ENCODE data around the gene POLR2H.

Gene POLR2H

DNA sequence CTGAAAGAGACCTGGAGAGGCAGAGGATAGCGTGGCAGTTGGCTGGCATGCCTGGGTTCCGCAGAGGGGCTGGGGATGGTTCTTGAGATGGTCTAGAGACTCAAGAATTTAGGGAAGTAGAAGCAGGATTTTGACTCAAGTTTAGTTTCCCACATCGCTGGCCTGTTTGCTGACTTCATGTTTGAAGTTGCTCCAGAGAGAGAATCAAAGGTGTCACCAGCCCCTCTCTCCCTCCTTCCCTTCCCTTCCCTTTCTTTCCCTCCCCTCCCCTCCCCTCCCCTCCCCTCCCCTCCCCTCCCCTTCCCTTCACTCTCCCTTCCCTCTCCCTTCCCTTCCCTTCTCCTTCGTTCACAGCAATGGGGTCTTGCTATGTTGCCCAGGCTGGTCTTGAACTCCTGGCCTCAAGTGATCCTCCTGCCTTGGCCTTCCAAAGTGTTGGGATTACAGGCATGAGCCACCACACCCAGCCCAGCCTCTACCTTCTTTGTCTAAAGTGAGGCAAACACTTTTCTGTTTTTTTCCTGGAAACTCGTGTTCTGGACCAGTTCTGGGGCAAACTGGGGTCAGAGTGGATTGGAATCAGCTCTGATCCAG, 28.5 kb downstream of the POLR2H start:
- no peak for DNase-seq

DNA sequence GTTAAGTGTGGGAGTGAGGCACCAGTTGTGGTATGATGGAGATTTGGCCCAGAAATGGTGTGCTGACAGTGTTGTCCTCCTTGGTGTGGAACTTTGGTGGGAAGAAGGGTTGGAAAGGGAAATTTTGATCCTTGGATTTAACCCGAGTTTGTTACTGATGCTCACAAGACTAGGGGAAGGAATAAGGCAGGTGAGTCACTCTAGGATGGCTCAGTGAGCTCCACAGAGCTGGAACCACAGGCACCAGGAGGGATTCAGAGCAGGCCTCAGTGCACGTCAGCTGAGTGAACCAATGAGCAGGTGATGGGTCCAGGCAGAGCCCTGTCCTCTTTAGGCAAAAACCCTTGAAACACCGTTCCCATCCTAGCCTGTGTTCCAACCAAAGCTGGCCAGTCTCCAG, 29.8 kb downstream of the POLR2H start:
- DNase-seq = no peak

DNA sequence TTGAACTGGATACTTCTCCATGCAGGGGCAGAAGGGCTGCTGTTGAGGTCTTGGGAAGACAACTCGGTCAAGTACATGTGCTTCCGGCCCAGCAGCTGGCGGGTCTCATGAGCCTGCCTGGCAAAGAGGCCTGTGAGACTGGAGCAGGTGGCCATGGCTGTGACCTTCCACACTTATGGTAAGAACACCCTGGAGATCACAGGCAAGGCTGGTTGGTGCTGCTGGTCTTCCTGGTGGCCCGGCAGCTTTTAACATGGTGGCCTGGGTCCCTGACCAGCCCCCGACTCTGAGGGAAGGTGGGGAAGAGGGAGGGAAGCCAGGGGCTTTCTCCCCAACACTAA, 33.8 kb downstream of the POLR2H start:
- DNase-seq = no peak

DNA sequence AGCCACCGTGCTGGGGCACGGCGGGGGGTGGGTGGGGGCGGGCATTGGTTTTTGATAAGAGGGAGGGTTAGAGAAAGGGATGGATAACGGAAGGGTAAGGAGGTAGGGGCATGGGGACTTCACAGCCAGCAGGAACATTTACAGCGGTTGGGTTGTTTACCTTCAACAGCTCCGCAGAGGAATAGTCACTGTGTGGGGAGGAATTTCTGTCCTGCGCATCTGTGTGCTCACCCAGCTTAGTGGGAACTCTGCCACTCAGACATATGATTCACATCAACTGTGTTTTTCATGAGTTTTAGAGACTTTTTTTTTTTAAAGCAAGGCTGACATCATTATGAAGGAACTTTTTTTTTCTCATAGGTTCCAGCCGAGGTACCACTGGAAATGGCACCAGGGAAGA, 37.9 kb downstream of the POLR2H start:
- DNase-seq = no peak

DNA sequence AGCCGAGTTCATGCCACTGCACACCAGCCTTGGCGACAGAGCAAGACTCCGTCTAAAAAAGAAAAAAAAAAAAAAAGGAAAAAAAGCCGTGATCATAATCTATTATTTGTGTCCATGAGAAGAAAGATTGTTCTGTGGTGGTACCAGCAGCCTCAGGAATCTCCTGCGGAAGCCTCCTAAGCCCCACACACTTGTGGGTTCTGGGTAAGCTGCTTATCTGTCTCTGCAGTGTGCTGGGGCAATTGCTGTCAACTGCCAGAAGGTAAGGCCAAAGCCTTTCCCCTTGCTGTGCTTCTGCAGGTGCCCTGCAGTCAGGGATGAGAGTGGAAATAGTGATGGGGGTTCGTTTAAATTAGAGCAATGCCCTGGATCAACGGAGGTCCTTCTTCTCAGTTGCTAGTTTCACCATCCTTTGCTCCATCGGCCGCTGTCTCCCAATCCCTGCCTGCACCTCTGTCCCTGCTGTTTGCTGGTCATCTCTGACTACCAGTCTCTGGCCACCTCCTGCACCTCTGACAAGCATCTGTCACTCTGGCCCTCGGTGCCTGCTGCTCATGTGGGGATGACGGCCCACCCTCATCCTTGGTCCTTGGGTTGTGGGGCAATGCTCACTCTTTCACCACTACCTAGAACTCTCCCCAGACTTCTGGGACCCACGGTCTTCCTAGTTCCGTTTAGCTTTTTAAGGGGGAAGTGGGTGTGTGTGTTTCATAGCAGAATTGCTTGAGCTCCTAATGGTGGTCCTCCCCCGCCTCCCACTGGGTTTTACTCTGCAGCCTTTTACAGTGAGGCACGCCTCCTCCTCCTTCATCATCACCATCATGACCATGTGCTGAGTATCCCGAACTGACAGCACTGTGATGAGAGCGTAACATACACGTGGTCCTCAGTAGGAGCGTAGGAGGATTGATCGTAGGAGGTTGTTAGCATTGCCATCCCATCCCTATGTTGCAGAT, 43.8 kb downstream of the POLR2H start:
- no peak for DNase-seq

DNA sequence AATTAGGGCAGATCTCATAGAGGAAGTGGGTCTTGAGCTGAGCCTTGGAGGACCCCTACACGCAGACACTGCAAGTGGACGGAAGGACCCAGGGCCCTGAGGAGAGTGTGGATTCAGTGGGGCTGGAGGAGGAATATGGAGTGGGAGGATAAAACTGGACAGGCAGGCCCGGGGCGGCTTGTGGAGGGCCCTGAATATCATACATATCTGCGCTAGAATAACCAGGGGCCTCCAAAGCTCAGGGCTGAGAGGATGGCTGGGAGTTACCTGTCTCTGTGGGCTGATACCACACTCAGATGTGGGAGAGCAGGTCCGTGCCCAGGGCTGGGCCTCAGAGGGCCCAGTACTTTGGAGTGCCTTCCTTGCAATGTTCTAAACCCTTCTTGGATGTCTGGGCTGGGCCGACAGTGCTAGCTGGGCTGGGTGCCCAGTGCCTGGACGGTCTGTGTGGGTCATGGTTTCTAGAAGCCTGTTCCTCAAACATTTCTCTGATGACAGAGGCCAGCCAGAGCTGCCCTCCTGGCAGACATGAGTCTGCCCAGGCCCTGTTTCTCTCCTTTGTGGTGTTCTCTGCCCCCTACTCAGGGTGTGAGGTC, 47.9 kb downstream of the POLR2H start:
- DNase-seq = no peak

DNA sequence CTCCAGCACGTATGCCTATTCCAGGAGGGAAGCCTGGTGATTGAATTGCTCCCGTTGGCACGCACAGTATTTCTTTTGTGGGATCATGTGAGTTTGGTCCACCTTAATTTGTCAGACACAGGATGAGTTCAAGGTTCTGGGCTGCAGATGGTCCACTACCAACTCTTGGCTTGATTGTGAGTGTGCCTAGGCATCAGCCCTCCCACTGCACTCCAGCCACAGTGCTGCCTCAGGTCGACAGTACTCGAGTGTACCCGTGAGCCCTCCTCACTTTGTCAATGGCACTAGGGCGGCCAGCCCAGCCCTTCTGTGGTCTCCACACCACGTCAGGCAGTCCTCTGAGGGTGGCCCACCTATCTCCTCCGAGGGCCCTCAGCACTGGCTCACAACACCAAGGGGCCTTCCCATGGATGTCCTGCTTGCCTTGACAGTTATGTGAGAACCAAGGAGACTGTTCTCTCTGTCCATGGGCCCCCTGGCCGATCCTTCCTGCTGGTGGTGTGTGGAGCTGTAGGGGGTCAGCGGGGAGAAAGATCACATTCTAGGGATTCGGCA, 48.5 kb downstream of the POLR2H start:
- DNase-seq = no peak

DNA sequence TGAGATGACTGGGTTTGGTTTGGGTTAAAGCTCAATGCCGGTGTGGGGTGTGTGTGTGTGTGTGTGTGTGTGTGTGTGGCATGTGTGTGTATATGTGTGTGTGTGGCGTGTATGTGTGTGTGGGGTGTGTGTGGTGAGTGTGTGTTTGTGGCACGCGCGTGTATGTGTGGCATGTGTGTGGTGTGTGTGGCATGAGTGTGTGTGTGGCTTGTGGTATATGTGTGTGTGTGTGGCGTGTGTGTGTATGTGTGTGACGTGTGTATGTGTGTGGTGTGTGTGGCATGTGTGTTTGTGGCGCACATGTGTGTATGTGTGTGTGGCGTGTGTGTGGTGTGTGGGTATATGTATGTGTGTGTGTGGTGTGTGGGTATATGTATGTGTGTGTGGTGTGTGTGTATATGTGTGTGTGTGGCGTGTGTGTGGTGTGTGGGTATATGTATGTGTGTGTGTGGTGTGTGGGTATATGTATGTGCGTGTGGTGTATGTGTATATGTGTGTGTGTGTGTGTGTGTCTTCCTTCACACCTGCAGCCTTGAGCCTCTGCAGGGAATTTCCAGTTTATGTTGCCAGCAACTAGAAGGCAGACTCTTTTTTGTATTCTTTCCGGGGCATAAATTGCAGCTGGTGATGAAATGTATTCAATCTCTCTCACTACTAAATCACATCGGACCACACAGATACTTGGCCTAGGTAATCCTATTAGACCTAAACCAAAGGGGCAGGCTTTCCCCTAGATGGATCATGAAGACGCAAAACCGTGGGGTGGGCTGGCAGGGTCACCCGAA, 53.1 kb downstream of the POLR2H start:
- no peak for DNase-seq

DNA sequence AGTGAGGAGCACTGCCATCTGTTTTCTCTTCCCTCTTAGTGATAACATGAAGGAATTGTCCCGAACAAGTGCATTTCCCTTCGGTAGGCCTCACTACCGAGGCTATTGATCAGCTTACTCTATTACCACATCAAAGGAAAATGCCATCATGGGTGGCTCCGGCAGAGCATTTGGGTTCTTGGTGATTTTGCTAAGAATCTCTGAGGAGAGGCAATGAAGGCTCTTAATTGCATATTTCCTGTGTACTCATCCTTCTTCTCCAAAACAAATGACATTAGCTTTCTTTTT, 53.6 kb downstream of the POLR2H start:
- DNase-seq = no peak

DNA sequence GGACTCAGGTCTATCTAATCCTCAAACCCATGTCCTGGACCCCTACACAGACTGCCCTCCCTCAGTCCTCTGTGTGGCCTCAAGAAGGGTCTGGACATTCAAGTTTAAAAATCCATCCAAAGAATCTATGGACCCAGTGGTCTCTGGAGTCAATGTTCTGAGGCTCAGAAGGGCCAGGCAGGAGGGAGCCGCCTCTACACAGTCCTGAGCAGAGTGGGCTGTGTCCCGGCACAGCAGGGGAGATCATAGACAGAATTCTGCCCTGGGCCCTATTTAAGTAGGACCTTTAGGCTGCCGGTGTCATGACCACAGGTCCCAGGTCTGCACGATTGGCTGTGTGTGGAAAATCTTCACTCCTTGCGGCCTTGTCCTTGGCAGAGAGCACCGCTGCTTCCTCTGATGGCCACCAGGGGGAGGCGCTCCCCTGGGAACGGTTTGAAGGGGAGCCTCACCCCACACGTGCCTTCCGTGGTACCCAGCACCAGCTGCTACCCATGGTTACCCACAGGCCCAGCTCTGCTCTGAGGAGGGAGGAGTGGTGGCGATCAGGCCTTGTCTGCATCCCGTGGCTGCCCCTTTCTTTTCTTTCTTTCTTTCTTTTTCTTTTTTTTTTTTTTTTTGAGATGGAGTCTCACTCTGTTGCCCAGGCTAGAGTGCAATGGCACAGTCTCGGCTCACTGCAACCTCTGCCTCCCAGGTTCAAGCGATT, 56.3 kb downstream of the POLR2H start:
- no peak for DNase-seq
